GM19438 (cell line): Measurements from ENCODE around the gene GRK1.
"Not testable (repeated sequence)": the region's sequence is repeated elsewhere in the genome, so short reads cannot be mapped to it uniquely, and the experiment has no call there.

Experiments
- ATAC-seq: cut with Tn5 transposase; IDR thresholded peaks from one replicate; pipeline ENCODE4 v1.9.1; 2021; ENCODE audit warnings: low read depth; ENCODE audit not compliant: unreplicated experiment

The GRK1 gene

DNA sequence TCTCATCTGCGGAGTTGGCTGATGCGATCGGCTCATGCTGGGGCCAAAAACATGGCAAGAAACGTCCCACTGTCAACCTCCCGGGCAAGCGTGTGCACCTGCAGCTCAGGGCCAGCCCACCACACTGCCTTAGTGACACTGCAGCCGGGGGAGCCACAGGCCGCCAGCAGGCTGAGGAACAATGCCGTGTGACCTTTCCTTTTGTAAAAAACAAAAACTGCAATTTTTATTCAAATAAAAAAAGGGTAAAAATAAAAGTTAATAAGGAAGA is 73.2 kb downstream of the GRK1 start:
- no peak for ATAC-seq

DNA sequence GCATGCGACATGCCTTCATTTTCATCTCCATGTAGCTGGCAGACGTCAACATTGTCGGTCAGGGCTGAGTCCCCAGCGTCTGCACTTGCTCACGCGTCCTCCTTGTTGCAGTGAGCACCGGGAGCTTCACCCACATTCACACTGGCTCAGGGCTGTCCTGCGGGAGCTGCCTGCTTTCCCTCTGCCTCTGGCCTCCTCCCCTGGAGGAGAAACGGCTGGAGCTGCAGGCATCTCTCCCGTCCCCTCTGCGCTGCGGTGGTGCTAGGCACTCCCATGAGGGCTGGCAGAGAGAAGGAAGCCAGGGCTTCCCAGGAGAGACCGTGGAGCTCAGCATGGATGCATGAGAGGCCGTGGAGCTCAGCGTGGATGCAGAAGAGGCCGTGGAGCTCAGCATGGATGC is 73.6 kb downstream of the GRK1 start:
- no peak for ATAC-seq

- ATAC-seq, result no peak
These were observed 74.2 kb downstream of the GRK1 start for GRCh38 chr13:113741191-113741668.

- ATAC-seq, result no peak
These were observed 75.0 kb downstream of the GRK1 start for GRCh38 chr13:113742000-113742441.

- no peak for ATAC-seq
These were observed 75.6 kb downstream of the GRK1 start for GRCh38 chr13:113742445-113743120.

- ATAC-seq, result no peak
These were observed 76.6 kb downstream of the GRK1 start for GRCh38 chr13:113743366-113744195.

GRCh38 chr13:113744197-113745000 is 77.4 kb downstream of the GRK1 start:
- no peak for ATAC-seq

- ATAC-seq, result no peak
These were observed 78.0 kb downstream of the GRK1 start for GRCh38 chr13:113745059-113745458.

DNA sequence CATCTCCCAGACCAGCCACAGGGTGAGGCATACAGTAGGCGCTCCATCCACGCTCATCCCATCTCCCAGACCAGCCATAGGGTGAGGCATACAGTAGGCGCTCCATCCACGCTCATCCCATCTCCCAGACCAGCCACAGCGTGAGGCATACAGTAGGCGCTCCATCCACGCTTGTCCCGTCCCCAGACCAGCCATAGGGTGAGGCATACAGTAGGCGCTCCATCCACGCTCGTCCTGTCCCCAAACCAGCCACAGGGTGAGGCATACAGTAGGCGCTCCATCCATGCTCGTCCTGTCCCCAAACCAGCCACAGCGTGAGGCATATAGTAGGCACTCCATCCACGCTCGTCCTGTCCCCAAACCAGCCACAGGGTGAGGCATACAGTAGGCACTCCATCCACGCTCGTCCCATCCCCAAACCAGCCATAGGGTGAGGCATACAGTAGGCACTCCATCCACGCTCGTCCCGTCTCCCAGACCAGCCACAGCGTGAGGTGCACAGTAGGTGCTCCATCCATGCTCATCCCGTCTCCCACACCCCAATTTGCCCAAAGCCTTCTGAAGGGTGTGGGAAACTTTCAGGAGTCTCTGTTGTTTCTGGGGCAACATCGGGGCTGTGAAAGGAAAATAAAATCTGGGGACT is 78.6 kb downstream of the GRK1 start:
- ATAC-seq, result not testable (repeated sequence)

- ATAC-seq, result no peak
These were observed 79.1 kb downstream of the GRK1 start for GRCh38 chr13:113746143-113746525.

- ATAC-seq, result no peak
These were observed 79.7 kb downstream of the GRK1 start for GRCh38 chr13:113746671-113747070.

DNA sequence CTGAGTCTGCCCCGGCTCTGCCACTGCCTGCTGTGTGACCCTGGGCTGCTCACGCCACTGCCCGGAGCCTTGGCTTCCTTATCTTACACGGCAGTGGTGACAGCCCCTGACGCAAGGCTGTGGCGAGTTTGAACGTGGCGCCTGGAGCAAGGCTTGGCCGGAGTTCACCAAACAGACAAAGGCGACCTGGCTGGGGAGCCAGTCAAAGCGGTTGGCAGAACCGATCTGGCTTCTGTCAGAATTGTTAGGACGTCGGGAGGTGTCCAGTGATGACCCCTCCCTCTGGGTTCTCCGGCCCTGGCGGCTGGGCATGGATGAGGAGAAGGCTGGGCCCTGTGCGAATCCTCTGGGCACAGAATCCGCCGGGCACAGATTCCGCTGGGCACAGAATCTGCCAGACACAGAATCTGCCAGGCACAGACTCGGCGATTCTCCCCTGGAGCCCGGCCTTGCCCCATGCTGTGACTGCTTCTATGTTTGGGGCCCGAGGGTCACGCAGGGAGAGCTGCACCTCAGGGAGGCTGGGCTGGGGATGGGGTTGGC is 80.3 kb downstream of the GRK1 start:
- no peak for ATAC-seq

- ATAC-seq, result no peak
These were observed 81.3 kb downstream of the GRK1 start for GRCh38 chr13:113748101-113748861.

GRCh38 chr13:113748862-113749451 is 81.9 kb downstream of the GRK1 start:
- ATAC-seq, result no peak

GRCh38 chr13:113749507-113749906 is 82.5 kb downstream of the GRK1 start:
- ATAC-seq, result no peak

GRCh38 chr13:113749967-113750366 is 82.9 kb downstream of the GRK1 start:
- ATAC-seq, result no peak

- ATAC-seq, result no peak
These were observed 83.8 kb downstream of the GRK1 start for GRCh38 chr13:113750554-113751399.

DNA sequence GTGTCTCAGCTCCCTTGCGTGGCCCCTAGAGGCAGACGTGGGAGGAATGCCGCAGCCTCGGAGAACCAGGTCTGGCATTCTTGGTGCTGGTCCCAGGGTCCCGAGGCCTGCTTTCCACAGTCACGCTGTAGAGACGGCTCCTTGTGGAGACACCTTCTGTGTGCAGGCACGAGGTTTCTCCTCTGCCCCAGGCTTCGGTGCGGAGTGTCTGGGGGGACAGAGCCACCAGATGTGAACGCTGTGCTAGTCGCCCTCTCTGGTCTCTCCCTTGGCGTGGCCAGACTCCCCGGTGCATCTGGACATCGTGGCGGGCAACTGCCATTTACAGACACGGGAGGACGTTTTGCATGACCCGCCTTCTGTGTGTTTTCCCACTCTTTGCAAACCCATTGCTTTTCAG is 84.5 kb downstream of the GRK1 start:
- ATAC-seq, result no peak
